Upper lobe of left lung (tissue), 4 donors: ENCODE measurements around the gene TIMP2.

Experiments used
- EP300 ChIP-seq, 4 donors: sonication (generic); formaldehyde crosslinking; IDR thresholded peaks; one replicate each; pipeline ENCODE4 v1.5.1; 2017; ENCODE audit warnings: antibody characterized with exemption in 4 of 4, control low read depth in 2 of 4
- POLR2AphosphoS5 ChIP-seq, 2 donors: sonication (generic); formaldehyde crosslinking; IDR thresholded peaks; one replicate each; pipeline ENCODE4 v1.5.1; 2017; ENCODE audit warnings: antibody characterized with exemption in 2 of 2
- TF ChIP-seq, protein P1 (sequence below), 6 experiments: fragments of 450-650 bp in 4 of 6; fragments of 200-600 bp in 2 of 6; sonication (generic) in 2 of 6; IDR thresholded peaks; one replicate each; pipeline ENCODE4 v1.5.1; 2016 to 2019; ENCODE audit warnings: antibody characterized with exemption in 6 of 6

DNA sequence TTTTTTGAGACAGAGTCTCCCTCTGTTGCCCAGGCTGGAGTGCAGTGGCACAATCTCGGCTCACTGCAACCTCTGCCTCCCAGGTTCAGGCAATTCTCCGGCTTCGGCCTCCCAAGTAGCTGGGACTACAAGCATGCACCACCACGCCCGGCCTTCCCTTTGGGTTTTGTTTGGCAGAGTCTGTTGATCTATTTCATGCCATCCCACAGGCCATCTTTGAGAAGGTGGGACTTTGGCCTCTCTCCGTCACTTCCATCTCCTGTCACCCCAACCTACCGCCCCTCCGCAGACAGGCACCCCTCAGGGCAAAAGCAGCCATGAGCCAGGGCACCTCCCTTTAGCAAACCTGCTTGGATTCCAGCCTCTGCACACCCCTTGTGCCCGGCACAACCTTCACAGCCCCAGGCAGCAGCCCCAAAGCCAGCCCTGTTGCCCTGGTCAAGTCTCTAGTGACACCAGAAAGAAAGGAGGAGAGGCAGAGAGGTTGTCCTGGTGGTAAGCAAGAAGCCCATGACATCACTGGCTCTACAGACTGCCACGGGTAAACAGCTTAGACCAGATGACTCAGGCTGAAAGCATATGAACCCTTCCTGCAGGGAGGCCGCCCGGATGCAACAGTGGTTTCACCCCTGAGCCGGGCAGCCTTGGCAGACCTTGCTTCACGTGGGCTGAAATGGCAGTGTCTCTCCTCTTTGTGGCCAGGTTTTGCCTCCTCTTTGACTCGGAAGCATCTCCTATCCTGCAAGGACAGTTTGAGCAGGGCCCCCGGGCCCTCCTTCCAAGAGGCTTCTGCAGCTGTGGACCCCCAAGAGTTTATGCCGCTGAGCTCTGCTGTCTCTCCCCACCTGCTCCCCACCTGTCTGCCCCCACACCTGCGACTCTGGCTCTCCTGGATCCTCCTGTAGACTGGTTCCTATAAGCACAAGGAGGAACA is 8.1 kb upstream of the TIMP2 start:
- TF ChIP-seq, protein P1, sequence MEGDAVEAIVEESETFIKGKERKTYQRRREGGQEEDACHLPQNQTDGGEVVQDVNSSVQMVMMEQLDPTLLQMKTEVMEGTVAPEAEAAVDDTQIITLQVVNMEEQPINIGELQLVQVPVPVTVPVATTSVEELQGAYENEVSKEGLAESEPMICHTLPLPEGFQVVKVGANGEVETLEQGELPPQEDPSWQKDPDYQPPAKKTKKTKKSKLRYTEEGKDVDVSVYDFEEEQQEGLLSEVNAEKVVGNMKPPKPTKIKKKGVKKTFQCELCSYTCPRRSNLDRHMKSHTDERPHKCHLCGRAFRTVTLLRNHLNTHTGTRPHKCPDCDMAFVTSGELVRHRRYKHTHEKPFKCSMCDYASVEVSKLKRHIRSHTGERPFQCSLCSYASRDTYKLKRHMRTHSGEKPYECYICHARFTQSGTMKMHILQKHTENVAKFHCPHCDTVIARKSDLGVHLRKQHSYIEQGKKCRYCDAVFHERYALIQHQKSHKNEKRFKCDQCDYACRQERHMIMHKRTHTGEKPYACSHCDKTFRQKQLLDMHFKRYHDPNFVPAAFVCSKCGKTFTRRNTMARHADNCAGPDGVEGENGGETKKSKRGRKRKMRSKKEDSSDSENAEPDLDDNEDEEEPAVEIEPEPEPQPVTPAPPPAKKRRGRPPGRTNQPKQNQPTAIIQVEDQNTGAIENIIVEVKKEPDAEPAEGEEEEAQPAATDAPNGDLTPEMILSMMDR (IDR thresholded peaks at IDR 0.05): no peak
- TF ChIP-seq EP300 (IDR thresholded peaks at IDR 0.05) (no peak), POLR2AphosphoS5 (IDR thresholded peaks at IDR 0.05) (no peak)
